Smooth muscle cell (in vitro differentiated cells): ENCODE results near the gene DMTF1. TPM values are rescaled to one million over a fixed set of nuclear protein-coding genes. Genes with fewer than 3 reads are reported as not detected.
"Not testable (repeated sequence)": the region's sequence is repeated elsewhere in the genome, so short reads cannot be mapped to it uniquely, and the experiment has no call there.

Experiments used
- DNase-seq: peaks from one replicate; lab custom pipeline; 2025; ENCODE audit not compliant: unreplicated experiment; lab: John Stamatoyannopoulos, UW
- H2AFZ ChIP-seq: fragments of 200-600 bp; sonication (generic); 2 replicates; pipeline ENCODE4 v1.6.0; 2016; ENCODE audit warnings: antibody characterized with exemption, low read depth, mild to moderate bottlenecking
- H3F3A ChIP-seq: fragments of 200-600 bp; sonication (generic); 2 replicates; pipeline ENCODE4 v1.6.0; 2017; ENCODE audit warnings: antibody characterized with exemption, low read depth
- H3K27ac ChIP-seq: fragments of 200-600 bp; sonication (generic); 2 replicates; pipeline ENCODE4 v1.5.1; 2016; ENCODE audit warnings: low read depth, mild to moderate bottlenecking
- H3K27me3 ChIP-seq: fragments of 200-600 bp; sonication (generic); 2 replicates; pipeline ENCODE4 v1.6.1; 2016; ENCODE audit warnings: low read depth, mild to moderate bottlenecking
- H3K36me3 ChIP-seq: fragments of 200-600 bp; sonication (generic); 2 replicates; pipeline ENCODE4 v1.5.1; 2016; ENCODE audit warnings: low read depth
- H3K4me1 ChIP-seq: fragments of 200-600 bp; sonication (generic); 2 replicates; pipeline ENCODE4 v1.5.1; 2016; ENCODE audit warnings: low read depth
- H3K4me2 ChIP-seq: fragments of 200-600 bp; sonication (generic); 2 replicates; pipeline ENCODE4 v1.6.0; 2016; ENCODE audit warnings: mild to moderate bottlenecking
- H3K4me3 ChIP-seq: fragments of 200-600 bp; sonication (generic); 2 replicates; pipeline ENCODE4 v1.5.1; 2016; ENCODE audit warnings: mild to moderate bottlenecking
- H3K79me2 ChIP-seq: fragments of 200-600 bp; sonication (generic); 2 replicates; pipeline ENCODE4 v1.6.0; 2016; ENCODE audit warnings: low read depth, mild to moderate bottlenecking
- H3K9ac ChIP-seq: fragments of 200-600 bp; sonication (generic); 2 replicates; pipeline ENCODE4 v1.6.0; 2016; ENCODE audit warnings: low read depth
- H3K9me3 ChIP-seq: fragments of 200-600 bp; sonication (generic); replicated peaks from 2 replicates; pipeline ENCODE4 v1.5.1; 2016; ENCODE audit warnings: low read depth
- H4K20me1 ChIP-seq: fragments of 200-600 bp; sonication (generic); 2 replicates; pipeline ENCODE4 v1.6.0; 2016; ENCODE audit warnings: low read depth
- WGBS: methylation state at CpG from one replicate; pipeline ENCODE4 v1.1.7; 2016; ENCODE audit warnings: low lambda C conversion rate; 5-methylcytosine and 5-hydroxymethylcytosine counted together
- polyA plus RNA-seq: library from polyadenylated mRNA; unstranded; fragments of >200 nt; fragmentation: Nextera tagmentation; extraction: Ambion mirVana; gene quantifications from 2 replicates; pipeline ENCODE4 v1.2.1, GENCODE V29; 2016
- total RNA-seq: library from RNA; depleted of rRNA; stranded (reverse); fragments of >200 nt; gene quantifications from 2 replicates; pipeline ENCODE4 v1.2.3, GENCODE V29; 2014
- TF ChIP-seq, protein P1 (sequence below): fragments of 200-600 bp; sonication (generic); IDR thresholded peaks from 2 replicates; pipeline ENCODE4 v1.5.1; 2017; ENCODE audit warnings: borderline replicate concordance, mild to moderate bottlenecking, antibody characterized with exemption; ENCODE audit not compliant: insufficient read depth, poor library complexity, severe bottlenecking

The DMTF1 gene
- total and polyA plus RNA-seq, 2 experiments from 2014 or later = 31.7 to 109 TPM

DNA sequence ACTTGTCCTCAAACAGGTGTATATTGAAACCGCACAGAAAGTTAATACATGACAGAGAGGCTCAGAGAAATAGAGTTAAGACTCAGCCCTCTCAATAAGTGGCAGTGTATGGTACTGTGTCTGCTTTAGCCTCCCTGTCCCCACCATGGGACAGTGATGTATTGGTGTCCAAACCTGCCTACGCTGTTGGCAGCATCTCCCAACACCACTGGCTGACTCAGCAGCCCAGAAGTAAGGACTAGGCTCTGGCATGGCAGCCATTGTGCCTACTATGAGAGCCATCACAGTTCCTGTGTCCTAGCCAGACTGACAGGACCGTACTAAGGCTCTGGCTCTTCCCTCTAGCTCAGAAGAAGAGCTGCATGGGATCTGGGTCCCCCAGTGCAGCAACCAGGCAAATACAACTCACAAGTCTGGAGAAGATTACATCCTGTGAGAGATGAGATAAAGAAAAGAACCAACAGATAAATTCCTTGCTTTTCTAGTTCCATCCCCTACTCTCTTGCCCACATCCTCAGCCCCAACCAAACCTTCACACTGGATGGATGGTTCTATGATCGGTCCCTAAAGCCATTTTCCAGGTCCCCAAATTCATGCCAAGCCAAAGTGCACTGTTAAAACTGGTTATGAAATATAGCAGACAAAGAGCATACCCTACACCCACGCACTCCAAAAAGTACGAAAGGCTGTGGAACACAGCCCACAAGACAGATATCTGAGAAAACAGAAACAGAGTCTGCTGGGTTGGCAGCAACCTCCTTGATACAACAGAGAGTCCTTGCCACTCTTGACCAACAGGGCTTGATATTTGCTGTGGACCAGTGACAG, 44.1 kb upstream of the DMTF1 start:
- no peak overlapping the region for H3K9ac ChIP-seq
- H3F3A ChIP-seq = no peaks in the 10 kb centered on the region
- DNase-seq = no peak
- no peaks in the 10 kb centered on the region for H3K27me3 ChIP-seq
- H3K4me1 ChIP-seq = no peaks in the 10 kb centered on the region
- no peak overlapping the region for H3K4me3 ChIP-seq
- H4K20me1 ChIP-seq = no peaks in the 10 kb centered on the region
- TF ChIP-seq, protein P1, sequence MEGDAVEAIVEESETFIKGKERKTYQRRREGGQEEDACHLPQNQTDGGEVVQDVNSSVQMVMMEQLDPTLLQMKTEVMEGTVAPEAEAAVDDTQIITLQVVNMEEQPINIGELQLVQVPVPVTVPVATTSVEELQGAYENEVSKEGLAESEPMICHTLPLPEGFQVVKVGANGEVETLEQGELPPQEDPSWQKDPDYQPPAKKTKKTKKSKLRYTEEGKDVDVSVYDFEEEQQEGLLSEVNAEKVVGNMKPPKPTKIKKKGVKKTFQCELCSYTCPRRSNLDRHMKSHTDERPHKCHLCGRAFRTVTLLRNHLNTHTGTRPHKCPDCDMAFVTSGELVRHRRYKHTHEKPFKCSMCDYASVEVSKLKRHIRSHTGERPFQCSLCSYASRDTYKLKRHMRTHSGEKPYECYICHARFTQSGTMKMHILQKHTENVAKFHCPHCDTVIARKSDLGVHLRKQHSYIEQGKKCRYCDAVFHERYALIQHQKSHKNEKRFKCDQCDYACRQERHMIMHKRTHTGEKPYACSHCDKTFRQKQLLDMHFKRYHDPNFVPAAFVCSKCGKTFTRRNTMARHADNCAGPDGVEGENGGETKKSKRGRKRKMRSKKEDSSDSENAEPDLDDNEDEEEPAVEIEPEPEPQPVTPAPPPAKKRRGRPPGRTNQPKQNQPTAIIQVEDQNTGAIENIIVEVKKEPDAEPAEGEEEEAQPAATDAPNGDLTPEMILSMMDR = no peak
- WGBS = 84% methylated on average over 6 of the region's 6 CpGs
- no peak overlapping the region for H2AFZ ChIP-seq
- no peak overlapping the region for H3K4me2 ChIP-seq
- H3K9me3 ChIP-seq = no peaks in the 10 kb centered on the region
- H3K79me2 ChIP-seq = no peaks in the 10 kb centered on the region
- H3K27ac ChIP-seq = no peak overlapping the region
- H3K36me3 ChIP-seq = no peaks in the 10 kb centered on the region

DNA sequence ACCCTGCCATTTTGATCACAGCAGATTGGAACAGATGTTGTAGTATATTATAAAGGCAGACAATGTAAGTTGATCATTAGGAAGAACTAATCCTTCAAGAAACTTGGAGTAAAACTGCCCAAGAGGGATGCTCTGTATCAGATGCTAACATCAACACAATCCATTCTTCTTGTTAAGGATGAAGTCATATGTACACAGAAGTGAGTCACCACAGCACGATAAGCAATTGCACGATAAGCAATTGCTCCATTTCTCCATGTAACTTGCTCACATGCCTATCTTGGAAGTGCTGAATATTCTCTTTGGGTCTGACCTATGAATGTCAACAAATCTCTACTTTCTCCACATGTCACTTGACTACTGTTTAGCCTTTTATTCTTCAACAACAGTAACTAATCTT, 41.5 kb upstream of the DMTF1 start:
- H3K9ac ChIP-seq = no peak overlapping the region
- H3K27ac ChIP-seq = no peak overlapping the region
- H3K9me3 ChIP-seq = no peaks in the 10 kb centered on the region
- H3K4me3 ChIP-seq = no peak overlapping the region
- no peaks in the 10 kb centered on the region for H3K36me3 ChIP-seq
- no peaks in the 10 kb centered on the region for H3K27me3 ChIP-seq
- H3K4me2 ChIP-seq = no peak overlapping the region
- no peak for DNase-seq
- H3F3A ChIP-seq = no peaks in the 10 kb centered on the region
- TF ChIP-seq, protein P1 = no peak
- no peak overlapping the region for H2AFZ ChIP-seq
- 31% methylated on average over 2 of the region's 2 CpGs for WGBS
- no peaks in the 10 kb centered on the region for H3K4me1 ChIP-seq
- H3K79me2 ChIP-seq = no peaks in the 10 kb centered on the region
- H4K20me1 ChIP-seq = no peaks in the 10 kb centered on the region

DNA sequence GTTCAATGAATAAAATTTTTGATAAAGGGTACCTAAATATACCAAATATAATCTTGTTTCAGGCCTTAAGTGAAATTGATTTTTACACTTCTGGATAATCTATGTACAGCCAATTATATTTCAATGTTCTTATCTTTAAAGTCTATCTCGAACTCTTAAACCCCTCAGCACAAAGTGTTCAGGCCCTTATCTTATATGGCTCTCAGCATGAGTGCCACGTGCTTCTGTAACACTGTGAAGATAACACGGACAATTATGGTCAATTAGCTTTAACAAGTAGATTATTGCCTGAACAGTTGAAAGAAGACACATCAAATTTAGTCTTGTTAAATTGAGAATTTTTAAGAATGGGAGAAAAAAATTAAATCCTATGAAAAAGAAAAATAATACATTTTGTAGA, 40.4 kb upstream of the DMTF1 start:
- H3K4me1 ChIP-seq = no peaks in the 10 kb centered on the region
- TF ChIP-seq, protein P1 = no peak
- H3K27ac ChIP-seq = no peak overlapping the region
- H3K27me3 ChIP-seq = no peaks in the 10 kb centered on the region
- no peaks in the 10 kb centered on the region for H3F3A ChIP-seq
- H4K20me1 ChIP-seq = no peaks in the 10 kb centered on the region
- no peaks in the 10 kb centered on the region for H3K36me3 ChIP-seq
- H3K4me3 ChIP-seq = no peak overlapping the region
- no peak for DNase-seq
- H3K9me3 ChIP-seq = no peaks in the 10 kb centered on the region
- H3K4me2 ChIP-seq = no peak overlapping the region
- no peak overlapping the region for H3K9ac ChIP-seq
- H3K79me2 ChIP-seq = no peaks in the 10 kb centered on the region
- H2AFZ ChIP-seq = no peak overlapping the region
- 66% methylated on average over 3 of the region's 3 CpGs for WGBS

DNA sequence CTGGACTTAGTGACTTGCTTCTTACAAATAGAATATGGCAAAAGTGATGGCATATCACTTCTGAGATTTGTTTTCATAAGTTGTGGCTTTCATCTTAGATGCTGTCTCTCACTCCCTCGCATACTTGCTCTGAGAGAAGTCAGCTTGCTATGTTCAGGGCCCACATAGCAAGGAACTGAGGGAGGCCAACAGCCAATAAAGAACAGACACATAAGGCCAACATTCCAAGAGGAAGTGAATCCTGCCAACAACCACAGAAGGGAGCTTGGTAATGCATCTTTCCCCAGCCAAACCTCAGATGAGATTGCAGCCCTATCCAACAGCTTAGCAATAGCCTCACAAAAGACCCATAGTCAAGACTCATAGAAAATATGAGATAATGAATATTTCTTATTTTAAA, 39.2 kb upstream of the DMTF1 start:
- no peak overlapping the region for H3K4me2 ChIP-seq
- H3K9me3 ChIP-seq = no peaks in the 10 kb centered on the region
- no peaks in the 10 kb centered on the region for H3K27me3 ChIP-seq
- no peak overlapping the region for H2AFZ ChIP-seq
- no peaks in the 10 kb centered on the region for H3K4me1 ChIP-seq
- H3K9ac ChIP-seq = no peak overlapping the region
- TF ChIP-seq, protein P1 = no peak
- no peak overlapping the region for H3K27ac ChIP-seq
- H4K20me1 ChIP-seq = no peaks in the 10 kb centered on the region
- 88% methylated on average over 1 of the region's 1 CpG for WGBS
- DNase-seq = no peak
- H3F3A ChIP-seq = no peaks in the 10 kb centered on the region
- H3K79me2 ChIP-seq = no peaks in the 10 kb centered on the region
- H3K4me3 ChIP-seq = no peak overlapping the region
- H3K36me3 ChIP-seq = no peaks in the 10 kb centered on the region

DNA sequence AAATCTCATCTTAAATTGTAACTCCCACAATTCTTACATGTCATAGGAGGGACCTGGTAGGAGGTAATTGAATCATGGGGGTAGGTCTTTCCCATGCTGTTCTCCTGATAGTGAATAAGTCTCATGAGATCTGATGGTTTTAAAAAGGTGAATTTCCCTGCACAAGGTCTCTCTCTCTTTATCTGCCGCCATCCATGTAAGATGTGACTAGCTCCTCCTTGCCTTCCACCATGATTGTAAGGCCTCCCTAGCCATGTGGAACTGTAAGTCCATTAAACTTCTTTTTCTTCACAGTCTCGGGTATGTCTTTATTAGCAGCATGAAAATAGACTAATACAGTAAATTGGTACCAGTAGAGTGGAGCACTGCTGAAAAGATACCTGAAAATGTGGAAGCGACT, 38.3 kb upstream of the DMTF1 start:
- not testable (repeated sequence) for H3K4me1 ChIP-seq, H3K9ac ChIP-seq, H2AFZ ChIP-seq, H3F3A ChIP-seq, H4K20me1 ChIP-seq, H3K9me3 ChIP-seq, H3K27me3 ChIP-seq, H3K4me3 ChIP-seq, H3K79me2 ChIP-seq, H3K4me2 ChIP-seq, H3K27ac ChIP-seq, H3K36me3 ChIP-seq, DNase-seq
- WGBS = 91% methylated on average over 3 of the region's 3 CpGs
